Melanocyte of skin (primary cell): ENCODE data around the gene CASP4. TPM values are rescaled to one million over a fixed set of nuclear protein-coding genes. Genes with fewer than 3 reads are reported as not detected.

Source experiments
- total RNA-seq, 2 donors: library from RNA; depleted of rRNA; stranded (reverse); fragments of >200 nt; gene quantifications; 2 replicates each; pipeline ENCODE4 v1.2.3, GENCODE V29; 2012

The CASP4 gene
- 100 to 1,000 TPM; 106 to 145 TPM for total RNA-seq

DNA sequence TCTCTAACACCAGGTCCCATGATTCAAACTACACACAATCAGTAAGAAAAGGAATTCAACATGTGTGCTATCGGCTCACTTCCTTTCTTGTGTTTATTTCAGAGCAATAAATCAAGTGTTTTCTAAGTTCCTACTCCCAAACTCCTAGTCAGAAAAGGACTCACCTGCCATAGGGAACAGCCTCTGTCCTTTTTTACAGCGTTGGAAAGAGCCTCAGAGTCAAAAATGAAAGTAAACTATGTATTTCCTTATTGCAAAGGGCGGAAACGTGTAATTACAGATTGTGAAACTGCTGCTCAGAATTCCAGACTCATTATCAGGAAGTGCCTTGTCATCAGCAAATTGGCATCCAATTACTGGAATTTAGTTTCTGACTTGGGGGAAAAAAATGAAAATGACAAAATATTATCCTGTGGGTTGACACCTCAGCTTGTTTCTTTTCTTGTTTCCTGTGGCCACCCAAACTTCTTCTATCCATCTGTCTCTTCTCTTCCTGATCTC, at the start of gene CASP4:
Gene CASP4, minus strand, starts transcription at position 220 of the 501 bp plus-strand sequence. Its CDS starts 49 bp downstream, at position 171.

DNA sequence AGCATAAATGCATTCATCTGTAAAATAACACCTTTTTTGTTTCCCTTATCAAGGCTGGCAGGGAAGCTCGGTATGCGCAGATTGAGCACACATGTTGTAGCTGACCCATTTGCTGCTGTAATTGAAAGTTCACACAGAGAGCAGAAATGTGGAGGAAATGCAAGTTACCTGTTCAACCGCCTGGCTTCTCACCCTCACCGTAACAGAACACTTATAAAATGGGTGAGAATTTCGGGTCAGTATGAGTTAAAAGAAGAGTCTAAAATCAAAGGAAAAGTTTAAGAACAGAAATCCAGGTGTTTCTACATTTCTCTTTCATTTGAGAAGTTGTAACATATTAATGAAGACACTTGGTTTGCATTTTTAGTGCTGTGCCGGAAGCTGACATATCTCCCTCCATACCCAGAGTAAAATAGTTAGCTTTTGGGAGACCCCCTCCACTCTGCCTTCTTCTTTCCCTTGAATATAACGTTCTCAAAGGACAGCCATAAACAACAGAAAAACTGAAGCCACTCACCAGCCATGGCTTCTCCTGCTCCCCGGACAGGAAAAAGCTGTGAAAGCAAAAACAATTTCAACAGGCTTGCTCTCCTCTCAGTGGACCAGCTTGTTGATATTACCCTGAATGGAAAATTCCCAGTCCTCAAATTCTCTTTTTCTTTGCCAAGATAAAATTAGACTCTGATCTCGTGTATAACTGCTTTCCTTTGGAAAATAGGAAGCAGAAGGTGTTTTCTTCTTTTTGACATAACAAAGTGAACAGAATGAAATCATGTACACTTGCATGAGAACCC, 70.3 kb downstream of the CASP4 start, which contains the start of gene CASP12:
Gene CASP12, minus strand, starts transcription at position 570 of the 794 bp plus-strand sequence.

Other genes with a start within 250 kb of the CASP4 start
- under 1 TPM in 1 of 2 donors, not detected in 1; 0.33 TPM for gene CASP12, start 70.1 kb downstream of the CASP4 start, total RNA-seq
- not detected for gene CASP5, start 54.6 kb upstream of the CASP4 start, total RNA-seq
- gene CASP1, start 66.6 kb upstream of the CASP4 start, total RNA-seq: 10 to 100 TPM; 57.1 to 74.3 TPM
- gene CARD16, start 76.8 kb upstream of the CASP4 start, total RNA-seq: 10 to 100 TPM in 1 of 2 donors, 1 to 10 TPM in 1; 8.6 to 16.3 TPM
- not detected for gene CARD18, start 171.2 kb upstream of the CASP4 start, total RNA-seq